Measurements from ENCODE around the gene AUTS2. TPM values are rescaled to one million over a fixed set of nuclear protein-coding genes. Genes with fewer than 3 reads are reported as not detected.
A peak's percentile ranks its signal among the peaks of the same experiment; 100 is the strongest.

The AUTS2 gene
- total RNA-seq, 6 donors from 2014 or later = 38.9 to 151 (median 55.8) TPM

GRCh38 chr7:70113536-70113935, 515.3 kb downstream of the AUTS2 start:
- no peaks in the 10 kb centered on the region for H3K9me3 ChIP-seq
- DNase-seq (no peak), ATAC-seq (ENCODE audit: low FRiP score in 2 of 2) (no peak)
- no peak overlapping the region for H3K27ac ChIP-seq
- H3K4me1 ChIP-seq = no peaks in the 10 kb centered on the region
- H3K36me3 ChIP-seq = no peaks in the 10 kb centered on the region
- H3K27me3 ChIP-seq = no peaks in the 10 kb centered on the region
- TF ChIP-seq POLR2A (IDR thresholded peaks at IDR 0.05) = no peak
- TF ChIP-seq POLR2AphosphoS5 (IDR thresholded peaks at IDR 0.05) = no peak
- no peak for TF ChIP-seq CTCF (IDR thresholded peaks at IDR 0.05)
- TF ChIP-seq EP300 (IDR thresholded peaks at IDR 0.05) = no peak
- WGBS, 2 donors = 91 to 99% methylated on average over 3 of the region's 3 CpGs
- H3K4me3 ChIP-seq = no peak overlapping the region

GRCh38 chr7:70114806-70115205, 516.5 kb downstream of the AUTS2 start:
- TF ChIP-seq POLR2A (IDR thresholded peaks at IDR 0.05) (no peak), POLR2AphosphoS5 (IDR thresholded peaks at IDR 0.05) (no peak), EP300 (IDR thresholded peaks at IDR 0.05) (no peak), CTCF (IDR thresholded peaks at IDR 0.05) (no peak)
- Histone ChIP-seq H3K4me1 (no peaks in the 10 kb centered on the region), H3K27ac (no peak overlapping the region), H3K36me3 (no peaks in the 10 kb centered on the region), H3K4me3 (no peak overlapping the region), H3K27me3 (no peaks in the 10 kb centered on the region), H3K9me3 (no peaks in the 10 kb centered on the region)
- 66% methylated on average over 2 of the region's 2 CpGs for WGBS, 2 donors
- DNase-seq (peak in 1 of 2 donors; percentile 22), ATAC-seq (ENCODE audit: low FRiP score in 2 of 2) (no peak)

DNA sequence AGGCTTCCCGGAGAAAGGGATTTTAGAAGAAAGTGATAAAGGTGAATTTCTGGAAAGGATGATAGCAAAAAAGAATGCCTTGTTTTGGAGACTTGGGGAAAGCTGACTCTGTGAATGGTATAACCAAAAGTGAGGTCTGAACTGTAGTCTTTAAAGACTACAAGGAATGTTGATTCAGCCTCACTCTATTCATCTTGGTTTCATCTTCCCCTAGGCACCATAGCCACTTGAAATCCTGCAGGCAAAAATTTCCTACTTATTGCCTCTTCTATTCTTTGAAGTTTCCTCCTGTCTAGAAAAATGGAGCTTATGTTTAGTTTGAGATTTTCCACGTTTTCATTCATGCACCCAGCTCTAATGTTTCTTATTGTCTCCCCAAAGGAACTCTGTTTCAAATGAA, 518.0 kb downstream of the AUTS2 start:
- peaks cover 0 to 3% (median 0%) of the 10 kb centered on the region in 4 donors for H3K9me3 ChIP-seq
- WGBS, 2 donors = 68 to 77% methylated on average over 2 of the region's 2 CpGs
- H3K4me1 ChIP-seq = no peaks in the 10 kb centered on the region
- TF ChIP-seq POLR2AphosphoS5 (IDR thresholded peaks at IDR 0.05) = no peak
- TF ChIP-seq EP300 (IDR thresholded peaks at IDR 0.05) = no peak
- no peak for TF ChIP-seq POLR2A (IDR thresholded peaks at IDR 0.05)
- no peak for TF ChIP-seq CTCF (IDR thresholded peaks at IDR 0.05)
- no peaks in the 10 kb centered on the region for H3K27me3 ChIP-seq
- H3K36me3 ChIP-seq = no peaks in the 10 kb centered on the region
- no peak for ATAC-seq (ENCODE audit: low FRiP score in 2 of 2)
- no peak for DNase-seq
- no peak overlapping the region for H3K4me3 ChIP-seq
- H3K27ac ChIP-seq = no peak overlapping the region

DNA sequence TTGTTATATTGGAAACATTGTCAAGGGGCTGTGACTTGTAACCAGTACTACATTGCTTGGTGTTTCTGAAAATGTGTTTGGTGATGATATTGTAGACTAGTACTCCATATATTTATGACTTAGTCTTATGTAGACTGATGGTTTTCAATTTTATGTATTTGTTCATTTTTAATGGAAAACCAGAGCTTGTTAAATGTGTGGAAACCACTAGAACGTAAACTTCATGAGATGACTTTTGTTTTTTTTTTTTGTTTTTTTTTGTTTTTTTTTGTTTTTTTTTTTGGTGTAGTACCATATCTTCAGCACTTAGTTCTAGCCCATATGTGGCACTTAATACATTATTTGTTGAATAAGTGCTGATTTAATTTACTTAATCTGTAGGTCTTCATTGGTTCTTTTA, 518.6 kb downstream of the AUTS2 start:
- Histone ChIP-seq H3K9me3 (peaks cover 0 to 6% (median 1%) of the 10 kb centered on the region in 4 donors), H3K27me3 (no peaks in the 10 kb centered on the region), H3K36me3 (no peaks in the 10 kb centered on the region), H3K27ac (no peak overlapping the region), H3K4me3 (no peak overlapping the region), H3K4me1 (no peaks in the 10 kb centered on the region)
- TF ChIP-seq POLR2AphosphoS5 (IDR thresholded peaks at IDR 0.05) = no peak
- TF ChIP-seq POLR2A (IDR thresholded peaks at IDR 0.05) = no peak
- no peak for TF ChIP-seq CTCF (IDR thresholded peaks at IDR 0.05)
- TF ChIP-seq EP300 (IDR thresholded peaks at IDR 0.05) = no peak
- 90 to 95% methylated on average over 1 of the region's 1 CpG for WGBS, 2 donors
- no peak for DNase-seq
- no peak for ATAC-seq (ENCODE audit: low FRiP score in 2 of 2)

GRCh38 chr7:70120851-70121250, 522.6 kb downstream of the AUTS2 start:
- ATAC-seq (ENCODE audit: low FRiP score in 2 of 2) = no peak
- no peak overlapping the region for H3K27ac ChIP-seq
- no peaks in the 10 kb centered on the region for H3K36me3 ChIP-seq
- H3K27me3 ChIP-seq = no peaks in the 10 kb centered on the region
- no peak for DNase-seq
- H3K9me3 ChIP-seq = peaks cover 0 to 14% (median 6%) of the 10 kb centered on the region in 4 donors
- TF ChIP-seq POLR2A (IDR thresholded peaks at IDR 0.05) (no peak), EP300 (IDR thresholded peaks at IDR 0.05) (no peak), CTCF (IDR thresholded peaks at IDR 0.05) (no peak), POLR2AphosphoS5 (IDR thresholded peaks at IDR 0.05) (no peak)
- WGBS, 2 donors = 90 to 95% methylated on average over 1 of the region's 1 CpG
- H3K4me1 ChIP-seq = no peaks in the 10 kb centered on the region
- no peak overlapping the region for H3K4me3 ChIP-seq
